CD1c-positive myeloid dendritic cell (primary cell): ENCODE data around the gene CCND1.

Source experiments
- DNase-seq: peaks from one replicate; pipeline ENCODE4 v3.0.0-alpha.2; 2016; ENCODE audit errors: extremely low spot score

The CCND1 gene

GRCh38 chr11:69640995-69641581 lies at the start of gene CCND1:
CCND1 (plus strand) TSS chr11:69641156; CDS start chr11:69641314, 158 bp downstream.
- peak; percentile 47 for DNase-seq

GRCh38 chr11:69592986-69593650 lies 47.8 kb upstream of the CCND1 start:
- no peak for DNase-seq

- no peak for DNase-seq
Measured at GRCh38 chr11:69593851-69594250, 47.1 kb upstream of the CCND1 start.

- DNase-seq: peak; percentile 34
Measured at GRCh38 chr11:69594481-69594880, 46.5 kb upstream of the CCND1 start.

GRCh38 chr11:69595805-69596665 lies 44.9 kb upstream of the CCND1 start:
- no peak for DNase-seq

GRCh38 chr11:69598147-69598546 lies 42.8 kb upstream of the CCND1 start:
- DNase-seq: peak; percentile 22

- DNase-seq: no peak
Measured at GRCh38 chr11:69599502-69599901, 41.5 kb upstream of the CCND1 start.

- DNase-seq: no peak
Measured at GRCh38 chr11:69600001-69600400, 41.0 kb upstream of the CCND1 start.

GRCh38 chr11:69601011-69601975 lies 39.7 kb upstream of the CCND1 start:
- no peak for DNase-seq

- DNase-seq: no peak
Measured at GRCh38 chr11:69603111-69603836, 37.7 kb upstream of the CCND1 start.

- no peak for DNase-seq
Measured at GRCh38 chr11:69604055-69604454, 36.9 kb upstream of the CCND1 start.

- DNase-seq: no peak
Measured at GRCh38 chr11:69605737-69606526, 35.0 kb upstream of the CCND1 start.

GRCh38 chr11:69609351-69609750 lies 31.6 kb upstream of the CCND1 start:
- DNase-seq: no peak

GRCh38 chr11:69611548-69612526 lies 29.1 kb upstream of the CCND1 start:
- DNase-seq: no peak

- DNase-seq: no peak
Measured at GRCh38 chr11:69613594-69613993, 27.4 kb upstream of the CCND1 start.

- DNase-seq: no peak
Measured at GRCh38 chr11:69614085-69614484, 26.9 kb upstream of the CCND1 start.

- no peak for DNase-seq
Measured at GRCh38 chr11:69615545-69616278, 25.2 kb upstream of the CCND1 start.

GRCh38 chr11:69617220-69617619 lies 23.7 kb upstream of the CCND1 start:
- DNase-seq: no peak
